ENCODE measurements around the gene RECQL. TPM values are rescaled to one million over a fixed set of nuclear protein-coding genes. Genes with fewer than 3 reads are reported as not detected.

The RECQL gene, protein sequence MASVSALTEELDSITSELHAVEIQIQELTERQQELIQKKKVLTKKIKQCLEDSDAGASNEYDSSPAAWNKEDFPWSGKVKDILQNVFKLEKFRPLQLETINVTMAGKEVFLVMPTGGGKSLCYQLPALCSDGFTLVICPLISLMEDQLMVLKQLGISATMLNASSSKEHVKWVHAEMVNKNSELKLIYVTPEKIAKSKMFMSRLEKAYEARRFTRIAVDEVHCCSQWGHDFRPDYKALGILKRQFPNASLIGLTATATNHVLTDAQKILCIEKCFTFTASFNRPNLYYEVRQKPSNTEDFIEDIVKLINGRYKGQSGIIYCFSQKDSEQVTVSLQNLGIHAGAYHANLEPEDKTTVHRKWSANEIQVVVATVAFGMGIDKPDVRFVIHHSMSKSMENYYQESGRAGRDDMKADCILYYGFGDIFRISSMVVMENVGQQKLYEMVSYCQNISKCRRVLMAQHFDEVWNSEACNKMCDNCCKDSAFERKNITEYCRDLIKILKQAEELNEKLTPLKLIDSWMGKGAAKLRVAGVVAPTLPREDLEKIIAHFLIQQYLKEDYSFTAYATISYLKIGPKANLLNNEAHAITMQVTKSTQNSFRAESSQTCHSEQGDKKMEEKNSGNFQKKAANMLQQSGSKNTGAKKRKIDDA
- total RNA-seq (2014; rRNA removed; shearing (Covaris generic); ENCODE audit: low replicate concordance): 58.1 and 75.4 TPM in 2 replicates

- in situ Hi-C loops (cut with HindIII; ENCODE audit: low pct_unique_long_range_greater_than_20kb, low sequenced_read_pairs): no loop called here
These were observed at the start of gene RECQL, which contains the start of gene GOLT1B for GRCh38 chr12:21501258-21502163. Gene RECQL (minus strand): TSS chr12:21501635. CDS start chr12:21499570, 2,065 bp downstream. Gene GOLT1B (plus strand): TSS chr12:21501789. CDS start chr12:21501924, 135 bp downstream.

GRCh38 chr12:21547437-21547836 lies 46.0 kb upstream of the RECQL start:
- in situ Hi-C loops (cut with HindIII; ENCODE audit: low pct_unique_long_range_greater_than_20kb, low sequenced_read_pairs): no loop called here
- no peak for DNase-seq (ENCODE audit: low read depth)

More at GRCh38 chr12:21501258-21502163, at the start of gene RECQL, which contains the start of gene GOLT1B:
- peak; percentile 97 for DNase-seq (ENCODE audit: low read depth)

DNA sequence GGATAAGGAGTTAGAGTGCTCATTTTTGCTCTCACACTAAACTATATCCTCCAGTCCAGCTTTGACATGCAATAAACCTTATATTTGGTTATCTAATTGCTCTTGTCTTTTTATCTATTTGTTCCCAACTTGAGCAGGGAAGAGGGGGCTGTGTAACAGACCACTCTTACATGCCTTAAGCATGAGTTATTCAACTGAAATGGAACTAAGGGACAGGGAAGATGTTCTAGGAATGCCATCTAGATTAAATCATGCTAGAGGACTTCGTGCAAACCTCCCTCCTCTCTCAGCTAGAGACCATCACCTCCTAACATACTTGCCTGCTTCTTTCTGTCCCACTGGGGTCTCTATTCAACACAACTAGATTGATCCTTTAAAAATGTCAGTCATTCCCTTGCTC lies 45.3 kb upstream of the RECQL start:
- DNase-seq (ENCODE audit: low read depth): no peak
- in situ Hi-C loops (cut with HindIII; ENCODE audit: low pct_unique_long_range_greater_than_20kb, low sequenced_read_pairs): no loop called here

DNA sequence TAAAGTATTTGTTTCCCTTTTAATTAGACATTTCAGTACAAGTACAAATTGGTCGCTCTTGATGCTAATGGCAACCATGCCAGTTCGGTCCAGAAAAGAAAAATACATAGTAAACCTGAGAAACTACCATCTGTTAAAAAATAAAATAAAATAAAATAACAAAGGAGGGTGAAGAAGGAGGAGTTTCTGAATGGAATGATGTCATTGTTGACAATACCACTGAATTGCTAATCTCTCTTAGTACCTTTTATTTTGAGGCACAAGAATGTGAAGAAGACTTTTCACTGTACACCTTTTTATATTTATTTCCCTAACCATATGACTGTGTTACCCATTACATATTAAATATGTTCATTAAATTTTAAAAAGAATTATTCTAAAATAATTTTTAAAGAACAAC lies 44.1 kb upstream of the RECQL start:
- in situ Hi-C loops (cut with HindIII; ENCODE audit: low pct_unique_long_range_greater_than_20kb, low sequenced_read_pairs): no loop called here
- DNase-seq (ENCODE audit: low read depth): no peak

DNA sequence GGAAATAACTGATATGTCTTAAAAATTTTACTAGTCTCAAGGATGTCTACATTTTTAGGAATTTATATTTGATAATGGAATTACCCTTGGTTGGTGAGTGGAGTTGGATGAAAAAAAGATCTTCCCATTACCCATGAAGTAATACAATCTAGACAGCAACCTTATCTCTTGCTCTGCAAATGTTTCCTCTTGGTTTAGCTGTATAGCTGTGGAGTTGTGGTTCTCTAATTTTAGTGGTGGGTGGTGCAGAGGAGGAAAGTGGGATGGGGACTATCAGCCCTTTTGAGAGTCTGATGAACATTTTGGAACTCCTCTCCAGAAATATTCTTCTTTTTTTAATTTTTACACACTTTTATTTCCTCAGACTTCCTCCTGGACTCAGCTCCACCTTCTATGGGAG lies 41.7 kb upstream of the RECQL start:
- no peak for DNase-seq (ENCODE audit: low read depth)
- in situ Hi-C loops (cut with HindIII; ENCODE audit: low pct_unique_long_range_greater_than_20kb, low sequenced_read_pairs): no loop called here

DNA sequence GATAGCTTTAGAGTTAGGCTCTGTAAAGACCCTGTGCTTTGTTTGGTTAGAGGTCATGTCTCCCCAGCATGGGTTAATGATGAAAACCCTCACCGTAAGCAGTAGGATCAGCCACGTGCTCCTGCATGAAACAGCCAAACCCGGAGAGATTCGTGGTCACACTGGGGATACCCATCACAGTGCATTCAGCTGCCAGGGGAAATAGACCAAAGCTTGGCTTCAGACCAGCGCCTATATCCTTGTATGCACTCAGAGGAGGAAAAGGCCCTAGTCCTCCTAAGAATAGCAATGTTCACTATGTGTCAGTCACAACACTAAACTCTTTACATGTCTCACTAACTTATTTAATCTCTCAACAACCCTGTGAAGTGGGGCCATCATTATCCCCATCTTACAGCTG lies 41.0 kb upstream of the RECQL start:
- in situ Hi-C loops (cut with HindIII; ENCODE audit: low pct_unique_long_range_greater_than_20kb, low sequenced_read_pairs): no loop called here
- no peak for DNase-seq (ENCODE audit: low read depth)

- DNase-seq (ENCODE audit: low read depth): no peak
- in situ Hi-C loops (cut with HindIII; ENCODE audit: low pct_unique_long_range_greater_than_20kb, low sequenced_read_pairs): no loop called here
These were observed 40.3 kb upstream of the RECQL start for GRCh38 chr12:21541773-21542172.

DNA sequence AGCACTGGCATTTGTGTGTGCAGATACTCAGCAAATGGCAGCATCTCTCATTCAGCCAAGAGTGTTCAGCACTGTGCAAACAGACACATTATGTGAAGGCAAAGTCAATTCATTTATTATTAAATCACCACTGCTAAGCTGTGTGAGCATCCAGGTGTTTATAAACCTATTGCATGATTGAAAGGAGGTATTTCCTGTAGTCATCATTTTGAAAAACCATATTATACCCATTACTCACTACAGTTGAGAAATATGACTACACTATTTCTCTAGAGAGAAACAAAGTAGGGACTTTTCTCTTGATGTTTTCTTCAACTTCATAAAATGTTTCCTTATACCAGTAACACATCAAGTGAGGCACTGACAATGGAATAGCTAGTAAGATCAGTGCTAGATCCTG lies 38.4 kb upstream of the RECQL start:
- in situ Hi-C loops (cut with HindIII; ENCODE audit: low pct_unique_long_range_greater_than_20kb, low sequenced_read_pairs): no loop called here
- no peak for DNase-seq (ENCODE audit: low read depth)

DNA sequence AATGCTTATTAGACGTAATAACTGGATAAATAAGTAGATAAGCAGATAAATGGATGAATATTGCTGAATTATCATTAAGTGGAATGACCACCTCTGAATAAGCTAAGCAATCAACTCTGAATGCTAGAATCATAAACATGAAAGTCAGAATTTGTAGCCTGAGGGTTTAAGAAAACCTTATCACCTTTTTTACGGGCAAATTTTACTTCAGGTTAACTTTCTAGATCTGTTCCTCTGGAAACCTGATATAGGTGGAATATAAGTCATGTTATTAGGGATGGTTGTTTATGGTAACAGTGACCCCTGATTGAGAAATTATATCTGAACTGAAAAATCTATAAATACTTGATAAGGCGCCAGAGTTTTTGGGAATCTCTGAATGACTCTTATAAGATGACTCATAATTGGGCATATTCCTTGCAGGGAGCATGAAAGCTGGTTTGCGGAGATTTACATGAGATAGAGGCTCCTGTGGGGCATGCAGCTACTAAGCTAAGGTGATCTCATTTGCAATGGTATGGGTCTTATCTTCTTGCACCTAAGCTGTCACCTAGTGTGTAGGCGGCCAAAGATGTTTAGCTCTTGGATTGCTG lies 36.7 kb upstream of the RECQL start:
- in situ Hi-C loops (cut with HindIII; ENCODE audit: low pct_unique_long_range_greater_than_20kb, low sequenced_read_pairs): no loop called here
- no peak for DNase-seq (ENCODE audit: low read depth)

GRCh38 chr12:21529456-21529855 lies 28.0 kb upstream of the RECQL start:
- DNase-seq (ENCODE audit: low read depth): no peak
- in situ Hi-C loops (cut with HindIII; ENCODE audit: low pct_unique_long_range_greater_than_20kb, low sequenced_read_pairs): no loop called here

- DNase-seq (ENCODE audit: low read depth): peak; percentile 65
- in situ Hi-C loops (cut with HindIII; ENCODE audit: low pct_unique_long_range_greater_than_20kb, low sequenced_read_pairs): no loop called here
These were observed 27.5 kb upstream of the RECQL start for GRCh38 chr12:21528953-21529352.

DNA sequence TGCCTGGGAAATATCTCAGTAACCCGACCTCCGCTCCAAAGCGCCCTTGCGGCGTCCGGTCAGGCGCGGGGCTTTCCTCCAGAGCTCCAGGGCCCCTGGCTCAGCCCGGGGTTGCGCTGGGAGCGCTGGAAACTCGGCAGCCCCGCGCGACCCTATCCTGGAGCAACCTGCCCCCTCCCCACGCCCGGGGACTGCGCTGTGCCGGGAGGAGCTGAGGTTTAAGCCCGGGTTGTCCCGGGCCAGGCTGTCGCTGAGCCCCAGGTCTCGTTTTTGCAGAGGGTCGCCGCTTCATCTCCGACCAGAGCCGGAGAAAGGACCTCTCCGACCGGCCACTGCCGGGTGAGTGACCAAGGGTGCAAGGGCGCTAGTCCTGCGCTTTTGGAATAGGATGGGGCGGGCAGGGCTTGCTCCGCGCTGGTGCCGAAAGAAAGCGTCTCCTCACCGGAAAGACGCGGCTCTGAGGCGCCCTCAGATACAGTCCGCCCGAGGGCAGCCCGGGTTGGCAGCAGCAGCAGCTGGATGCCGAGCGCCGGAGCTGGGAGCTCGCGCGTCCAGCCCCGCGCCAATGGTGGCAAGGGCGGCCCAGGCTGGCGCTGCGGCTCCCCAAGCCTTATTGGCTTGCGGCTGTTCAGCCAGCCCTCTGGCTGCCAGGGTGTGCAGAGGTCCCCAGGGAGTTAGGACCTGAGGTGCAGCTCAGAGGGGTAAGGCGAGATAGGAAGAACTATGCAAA lies 26.2 kb upstream of the RECQL start:
- in situ Hi-C loops (cut with HindIII; ENCODE audit: low pct_unique_long_range_greater_than_20kb, low sequenced_read_pairs): no loop called here

GRCh38 chr12:21526721-21527345 lies 25.4 kb upstream of the RECQL start:
- peak; percentile 34 for DNase-seq (ENCODE audit: low read depth)
- in situ Hi-C loops (cut with HindIII; ENCODE audit: low pct_unique_long_range_greater_than_20kb, low sequenced_read_pairs): no loop called here

More for the DNA sequence above, 26.2 kb upstream of the RECQL start:
- DNase-seq (ENCODE audit: low read depth): peak; percentile 60

DNA sequence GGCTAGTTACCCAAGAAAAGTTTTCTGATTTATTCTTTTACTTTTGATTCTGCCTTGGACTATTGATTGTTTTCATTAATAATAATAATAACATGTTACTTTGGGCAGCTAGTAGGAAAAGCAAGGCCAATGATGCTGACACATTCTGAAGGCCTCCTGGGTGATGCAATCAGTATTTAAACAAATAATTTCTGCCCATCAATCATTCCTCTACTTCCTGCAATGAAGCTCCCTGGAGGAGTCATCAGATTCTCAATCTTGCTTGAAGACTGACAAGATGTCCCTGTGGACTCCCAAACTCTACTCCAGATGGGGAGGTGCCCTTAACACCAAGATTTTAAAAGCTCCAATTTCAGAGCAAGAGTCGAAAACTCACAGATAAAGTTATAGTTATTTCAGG lies 24.6 kb upstream of the RECQL start, which contains the start of gene SPX:
Gene SPX, plus strand, starts transcription at position 244 of the 400 bp plus-strand sequence. CDS start 177 bp downstream, outside the sequence.
- in situ Hi-C loops (cut with HindIII; ENCODE audit: low pct_unique_long_range_greater_than_20kb, low sequenced_read_pairs): no loop called here
- DNase-seq (ENCODE audit: low read depth): peak; percentile 45

- in situ Hi-C loops (cut with HindIII; ENCODE audit: low pct_unique_long_range_greater_than_20kb, low sequenced_read_pairs): no loop called here
- DNase-seq (ENCODE audit: low read depth): no peak
These were observed 21.7 kb upstream of the RECQL start for GRCh38 chr12:21523148-21523547.

- DNase-seq (ENCODE audit: low read depth): no peak
- in situ Hi-C loops (cut with HindIII; ENCODE audit: low pct_unique_long_range_greater_than_20kb, low sequenced_read_pairs): no loop called here
These were observed 20.1 kb upstream of the RECQL start for GRCh38 chr12:21521541-21521940.

- DNase-seq (ENCODE audit: low read depth): no peak
- in situ Hi-C loops (cut with HindIII; ENCODE audit: low pct_unique_long_range_greater_than_20kb, low sequenced_read_pairs): no loop called here
These were observed 17.0 kb upstream of the RECQL start for GRCh38 chr12:21518451-21518850.
